VCaP (cell line): Measurements from ENCODE around the gene VPS13C.

ENCODE experiments used
- H3K27ac ChIP-seq: fragments of 450-650 bp; 2 replicates; pipeline ENCODE4 v1.5.1; 2017
- TF ChIP-seq, protein P1 (sequence below): fragments of 450-650 bp; conservative IDR thresholded peaks from 2 replicates; pipeline ENCODE4 v1.5.1; 2017; ENCODE audit warnings: mild to moderate bottlenecking, moderate library complexity

Gene VPS13C

DNA sequence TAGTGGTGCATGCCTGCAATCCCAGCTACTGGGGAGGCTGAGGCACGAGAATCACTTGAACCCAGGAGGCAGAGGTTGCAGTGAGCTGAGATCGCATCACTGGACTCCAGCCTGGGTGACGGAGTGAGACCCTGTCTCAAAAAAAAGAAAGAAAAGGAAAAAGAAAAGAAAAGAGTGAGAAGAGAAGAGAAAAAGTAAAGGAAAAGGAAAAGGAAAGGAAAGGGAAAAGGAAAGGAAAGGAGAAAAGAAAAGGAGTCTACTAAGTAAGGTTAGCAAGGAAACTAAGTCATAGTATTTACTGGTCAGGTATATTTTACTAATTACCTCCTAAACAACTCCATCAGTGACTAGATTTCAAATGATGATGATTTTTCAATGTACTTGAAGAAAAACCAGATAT lies 198.3 kb downstream of the VPS13C start:
- TF ChIP-seq, protein P1, sequence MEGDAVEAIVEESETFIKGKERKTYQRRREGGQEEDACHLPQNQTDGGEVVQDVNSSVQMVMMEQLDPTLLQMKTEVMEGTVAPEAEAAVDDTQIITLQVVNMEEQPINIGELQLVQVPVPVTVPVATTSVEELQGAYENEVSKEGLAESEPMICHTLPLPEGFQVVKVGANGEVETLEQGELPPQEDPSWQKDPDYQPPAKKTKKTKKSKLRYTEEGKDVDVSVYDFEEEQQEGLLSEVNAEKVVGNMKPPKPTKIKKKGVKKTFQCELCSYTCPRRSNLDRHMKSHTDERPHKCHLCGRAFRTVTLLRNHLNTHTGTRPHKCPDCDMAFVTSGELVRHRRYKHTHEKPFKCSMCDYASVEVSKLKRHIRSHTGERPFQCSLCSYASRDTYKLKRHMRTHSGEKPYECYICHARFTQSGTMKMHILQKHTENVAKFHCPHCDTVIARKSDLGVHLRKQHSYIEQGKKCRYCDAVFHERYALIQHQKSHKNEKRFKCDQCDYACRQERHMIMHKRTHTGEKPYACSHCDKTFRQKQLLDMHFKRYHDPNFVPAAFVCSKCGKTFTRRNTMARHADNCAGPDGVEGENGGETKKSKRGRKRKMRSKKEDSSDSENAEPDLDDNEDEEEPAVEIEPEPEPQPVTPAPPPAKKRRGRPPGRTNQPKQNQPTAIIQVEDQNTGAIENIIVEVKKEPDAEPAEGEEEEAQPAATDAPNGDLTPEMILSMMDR: no peak
- no peak overlapping the region for H3K27ac ChIP-seq

DNA sequence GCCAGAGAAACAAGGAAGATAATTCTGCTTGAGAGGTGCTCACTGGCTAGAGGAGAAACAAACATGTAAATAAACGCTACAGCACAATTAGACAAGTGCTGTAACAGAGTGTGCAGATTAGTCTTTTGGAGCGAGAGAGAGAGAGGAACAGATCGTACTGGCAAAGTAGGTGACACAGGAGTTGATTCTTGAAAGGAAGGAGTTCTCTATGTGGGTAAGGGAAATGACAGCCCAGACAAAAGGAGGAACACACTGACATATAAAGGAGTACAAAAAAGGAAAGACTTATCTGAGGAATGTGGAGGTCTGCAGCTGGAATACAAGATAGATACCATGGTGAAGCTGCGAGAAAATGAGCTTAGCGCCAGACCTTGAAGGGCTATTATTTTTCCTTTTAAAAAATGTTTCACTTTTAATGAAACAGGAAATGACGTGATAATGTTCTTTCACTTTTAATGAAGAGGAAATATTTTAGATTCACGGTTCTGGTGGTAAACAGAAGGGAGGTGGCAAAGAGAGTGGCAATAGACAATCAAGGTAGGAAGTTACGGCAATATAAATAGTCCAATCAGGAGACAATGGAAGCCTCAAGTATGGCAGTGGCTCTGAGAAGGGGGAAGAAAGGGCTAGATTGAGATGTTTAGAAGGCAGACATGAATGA lies 202.9 kb downstream of the VPS13C start:
- TF ChIP-seq, protein P1: no peak

DNA sequence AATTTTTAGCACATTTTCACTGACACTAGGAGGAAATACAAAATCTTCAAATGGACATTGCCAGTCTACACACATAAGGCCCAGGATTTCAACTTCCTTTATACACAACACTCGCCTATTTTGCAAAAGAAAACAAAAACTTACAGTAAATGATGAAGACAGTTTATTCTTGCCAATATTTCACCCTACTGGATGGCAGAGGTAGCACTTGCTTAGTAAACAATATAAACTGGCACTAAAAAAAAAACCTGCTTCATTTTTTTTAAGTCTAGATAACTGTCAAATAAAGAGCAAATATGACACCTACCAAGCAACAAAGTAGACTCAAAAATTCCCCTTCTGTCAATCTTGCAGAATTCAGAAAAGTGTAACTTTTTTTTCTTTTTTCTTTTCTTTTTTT lies 204.0 kb downstream of the VPS13C start:
- TF ChIP-seq, protein P1: peak; percentile 51
- peak overlapping the region; percentile 28 for H3K27ac ChIP-seq

More for the DNA sequence above, 202.9 kb downstream of the VPS13C start:
- peak overlapping the region; percentile 28 for H3K27ac ChIP-seq

DNA sequence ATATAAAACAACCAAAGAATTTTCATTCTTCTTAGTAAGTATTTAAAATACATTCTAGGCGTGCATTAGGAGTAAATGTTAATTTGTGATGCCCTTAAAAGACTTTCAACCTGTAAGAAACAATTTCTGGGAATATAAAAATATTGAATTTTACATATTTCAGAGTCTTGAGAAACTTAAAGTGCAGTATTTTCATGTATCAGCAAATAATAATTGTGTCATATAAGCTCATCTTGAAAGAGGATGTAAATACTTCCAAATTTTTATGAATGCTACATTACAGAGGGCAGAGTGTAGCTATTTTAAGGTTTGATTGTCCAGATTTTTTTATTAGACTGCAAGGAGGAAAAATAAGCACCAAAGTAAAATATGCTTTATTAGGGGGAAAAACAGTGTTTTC lies 207.1 kb downstream of the VPS13C start:
- TF ChIP-seq, protein P1: no peak
- no peak overlapping the region for H3K27ac ChIP-seq

DNA sequence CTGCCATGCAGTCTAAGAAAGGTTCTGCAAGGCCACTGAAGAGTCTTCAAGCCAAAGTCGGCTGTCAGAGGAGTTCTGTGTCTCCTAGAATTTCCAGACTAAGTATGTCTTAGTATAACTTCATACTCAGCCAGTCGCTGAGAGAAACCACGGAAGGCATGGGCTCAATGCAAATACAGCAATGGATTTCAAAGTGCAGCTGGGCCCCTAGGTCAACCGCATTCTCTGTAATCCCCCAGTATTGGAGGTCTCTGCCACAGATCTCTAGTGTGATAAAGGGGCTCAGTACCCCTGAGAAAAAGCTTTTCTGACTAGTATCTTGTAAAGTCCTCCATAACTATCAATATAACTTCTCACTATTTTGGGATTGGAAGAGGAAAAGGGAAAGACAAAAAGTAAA lies 208.3 kb downstream of the VPS13C start:
- no peak overlapping the region for H3K27ac ChIP-seq
- TF ChIP-seq, protein P1: no peak

DNA sequence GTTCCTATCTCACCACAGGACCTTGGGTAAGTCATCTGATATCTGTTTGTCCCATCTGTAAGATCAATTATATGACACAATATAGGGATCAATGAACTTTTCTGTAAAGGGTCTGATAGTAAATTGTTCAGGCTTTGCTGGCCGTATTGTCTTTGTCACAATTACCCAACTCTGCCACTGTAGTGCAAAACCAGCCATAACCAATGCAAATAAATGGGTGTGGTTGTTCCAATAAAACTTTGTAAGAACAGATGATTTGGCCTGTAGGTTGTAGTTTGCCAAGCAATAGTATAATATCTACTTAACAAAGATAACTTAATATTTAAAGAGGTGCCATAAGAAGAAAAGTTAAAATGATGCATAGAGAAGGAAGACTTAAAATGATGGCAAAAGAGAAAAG lies 210.8 kb downstream of the VPS13C start:
- TF ChIP-seq, protein P1: no peak
- H3K27ac ChIP-seq: no peak overlapping the region

DNA sequence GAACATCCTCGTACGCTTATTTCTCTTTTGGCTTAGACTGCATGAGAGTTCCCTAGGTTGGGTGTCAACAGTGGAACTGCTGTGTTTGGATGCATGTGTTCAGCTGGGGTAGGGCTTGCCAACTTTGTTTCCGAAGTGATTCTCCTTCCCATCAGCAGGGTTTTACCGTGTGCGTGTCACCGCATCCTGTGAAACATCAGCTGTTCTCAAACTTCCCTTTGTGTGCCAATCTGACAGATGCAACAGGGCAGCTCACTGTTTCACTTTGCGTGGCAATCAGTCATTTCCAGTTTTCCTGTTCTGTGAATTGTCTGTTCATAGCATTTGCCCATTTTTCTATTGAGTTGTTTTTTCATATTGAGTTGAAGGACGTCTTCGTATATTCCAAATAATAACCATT lies 218.8 kb downstream of the VPS13C start:
- no peak overlapping the region for H3K27ac ChIP-seq
- TF ChIP-seq, protein P1: no peak
